ENCODE measurements around the gene RUNX2. TPM values are rescaled to one million over a fixed set of nuclear protein-coding genes. Genes with fewer than 3 reads are reported as not detected.

RUNX2 gene
- total RNA-seq, 1 donor from 2014 or later = 3.7 TPM

GRCh38 chr6:45648262-45648620, 320.1 kb downstream of the RUNX2 start:
- no peak for ATAC-seq
- no peak for TF ChIP-seq CTCF (IDR thresholded peaks at IDR 0.05)

GRCh38 chr6:45650524-45651135, 322.5 kb downstream of the RUNX2 start:
- H3K4me1 ChIP-seq = no peaks in the 10 kb centered on the region
- ATAC-seq = no peak
- no peaks in the 10 kb centered on the region for H3K36me3 ChIP-seq
- no peak for TF ChIP-seq CTCF (IDR thresholded peaks at IDR 0.05)
- no peaks in the 10 kb centered on the region for H3K9me3 ChIP-seq
- H3K27me3 ChIP-seq (ENCODE audit: low read depth) = no peaks in the 10 kb centered on the region
- intact Hi-C loops (cut with DNase I) = no loop called here
- no peak overlapping the region for H3K27ac ChIP-seq
- no peak for DNase-seq
- no peak overlapping the region for H3K4me3 ChIP-seq

More at GRCh38 chr6:45648262-45648620, 320.1 kb downstream of the RUNX2 start:
- no peaks in the 10 kb centered on the region for H3K36me3 ChIP-seq
- H3K4me1 ChIP-seq = no peaks in the 10 kb centered on the region
- H3K27ac ChIP-seq = no peak overlapping the region
- no peaks in the 10 kb centered on the region for H3K9me3 ChIP-seq
- H3K4me3 ChIP-seq = no peak overlapping the region
- intact Hi-C loops (cut with DNase I) = no loop called here
- DNase-seq = no peak
- H3K27me3 ChIP-seq (ENCODE audit: low read depth) = peaks cover 3% of the 10 kb centered on the region

- ATAC-seq = no peak
- DNase-seq = no peak
- intact Hi-C loops (cut with DNase I) = no loop called here
- no peaks in the 10 kb centered on the region for H3K9me3 ChIP-seq
- no peaks in the 10 kb centered on the region for H3K27me3 ChIP-seq (ENCODE audit: low read depth)
- H3K4me3 ChIP-seq = no peak overlapping the region
- no peak for TF ChIP-seq CTCF (IDR thresholded peaks at IDR 0.05)
- H3K27ac ChIP-seq = no peak overlapping the region
- no peaks in the 10 kb centered on the region for H3K36me3 ChIP-seq
- no peaks in the 10 kb centered on the region for H3K4me1 ChIP-seq
Observed at GRCh38 chr6:45651301-45651700, 323.2 kb downstream of the RUNX2 start.

GRCh38 chr6:45652416-45652815, 324.3 kb downstream of the RUNX2 start:
- intact Hi-C loops (cut with DNase I) = no loop called here
- H3K27ac ChIP-seq = no peak overlapping the region
- no peak for DNase-seq
- no peaks in the 10 kb centered on the region for H3K27me3 ChIP-seq (ENCODE audit: low read depth)
- no peaks in the 10 kb centered on the region for H3K36me3 ChIP-seq
- TF ChIP-seq CTCF (IDR thresholded peaks at IDR 0.05) = no peak
- H3K4me1 ChIP-seq = no peaks in the 10 kb centered on the region
- no peaks in the 10 kb centered on the region for H3K9me3 ChIP-seq
- no peak for ATAC-seq
- no peak overlapping the region for H3K4me3 ChIP-seq

GRCh38 chr6:45653117-45653883, 325.2 kb downstream of the RUNX2 start:
- intact Hi-C loops (cut with DNase I) = no loop called here

More at GRCh38 chr6:45653117-45653883, 325.2 kb downstream of the RUNX2 start:
- H3K27ac ChIP-seq = no peak overlapping the region
- no peaks in the 10 kb centered on the region for H3K27me3 ChIP-seq (ENCODE audit: low read depth)
- ATAC-seq = no peak
- no peak for TF ChIP-seq CTCF (IDR thresholded peaks at IDR 0.05)
- H3K4me3 ChIP-seq = no peak overlapping the region
- DNase-seq = no peak
- no peaks in the 10 kb centered on the region for H3K4me1 ChIP-seq
- H3K36me3 ChIP-seq = no peaks in the 10 kb centered on the region
- H3K9me3 ChIP-seq = no peaks in the 10 kb centered on the region

All from lower lobe of right lung (tissue), 2 donors.